IMR-90 (cell line): ENCODE data around the gene GDNF. TPM values are rescaled to one million over a fixed set of nuclear protein-coding genes. Genes with fewer than 3 reads are reported as not detected.

Experiments
- ATAC-seq: fragments of 200-7000 bp; cut with Tn5 transposase; 2 replicates; pipeline ENCODE4 v1.9.1; 2020; ENCODE audit warnings: low read depth, mild to moderate bottlenecking, moderate library complexity
- BruUV-seq: library from RNA; stranded (reverse); fragments of 400-500 nt; replicated peaks from 2 replicates; lab custom pipeline; 2021; lab: Mats Ljungman, UMichigan
- CTCF ChIA-PET: fragments of 300-600 bp; formaldehyde crosslinking; extraction: SDS; loops from one replicate; lab custom pipeline; 2021; ENCODE audit warnings: antibody characterized with exemption; lab: Yijun Ruan, JAX
- POLR2A ChIA-PET: fragments of 300-600 bp; sonication (Branson Sonifier 250); formaldehyde crosslinking; loops from one replicate; lab custom pipeline; 2022; ENCODE audit warnings: antibody characterized with exemption; ENCODE audit not compliant: unreplicated experiment; lab: Charles Lee
- DNase-seq: peaks from one replicate; pipeline ENCODE4 v3.0.0; 2013
- H2AFZ ChIP-seq: replicated peaks from 2 replicates; pipeline ENCODE3; 2013; ENCODE audit warnings: low read length, mild to moderate bottlenecking; ENCODE audit not compliant: poor library complexity
- H2AK5ac ChIP-seq: 2 replicates; pipeline ENCODE4 v1.6.1; 2013; ENCODE audit warnings: low read depth, low read length, inconsistent platforms
- H2AK9ac ChIP-seq: replicated peaks from 2 replicates; pipeline ENCODE3; 2013; ENCODE audit warnings: mild to moderate bottlenecking, low read depth, low read length, moderate library complexity; ENCODE audit not compliant: poor library complexity
- H2BK120ac ChIP-seq: 2 replicates; pipeline ENCODE4 v1.6.1; 2013; ENCODE audit warnings: low read depth, low read length, inconsistent platforms
- H2BK15ac ChIP-seq: 3 replicates; pipeline ENCODE4 v1.6.1; 2013; ENCODE audit warnings: low read depth, low read length, inconsistent platforms
- H2BK20ac ChIP-seq: 2 replicates; pipeline ENCODE4 v1.6.1; 2013; ENCODE audit warnings: low read depth, mild to moderate bottlenecking, inconsistent platforms, low read length, moderate library complexity
- H2BK5ac ChIP-seq: 2 replicates; pipeline ENCODE4 v1.6.1; 2013; ENCODE audit warnings: mild to moderate bottlenecking, low read depth, low read length, inconsistent platforms; ENCODE audit not compliant: poor library complexity, severe bottlenecking
- H3K14ac ChIP-seq: replicated peaks from 2 replicates; pipeline ENCODE4 v1.6.1; 2013; ENCODE audit warnings: low read depth, low read length, inconsistent platforms
- H3K18ac ChIP-seq: 2 replicates; pipeline ENCODE4 v1.6.1; 2013; ENCODE audit warnings: low read depth, low read length, control low read depth
- H3K23ac ChIP-seq: 2 replicates; pipeline ENCODE4 v1.6.1; 2013; ENCODE audit warnings: low read depth, low read length, inconsistent platforms
- H3K27ac ChIP-seq: 2 replicates; pipeline ENCODE4 v1.5.1; 2013; ENCODE audit warnings: mild to moderate bottlenecking, control low read depth, low read length; ENCODE audit not compliant: insufficient read depth
- H3K27me3 ChIP-seq: 2 replicates; pipeline ENCODE4 v1.6.1; 2013; ENCODE audit warnings: low read length; ENCODE audit not compliant: control insufficient read depth, insufficient read depth
- H3K36me3 ChIP-seq: 2 replicates; pipeline ENCODE4 v1.6.1; 2013; ENCODE audit warnings: low read length, mixed read lengths; ENCODE audit not compliant: control insufficient read depth, insufficient read depth
- H3K4ac ChIP-seq: 2 replicates; pipeline ENCODE4 v1.6.1; 2013; ENCODE audit warnings: low read depth, low read length, inconsistent platforms
- H3K4me1 ChIP-seq: 2 replicates; pipeline ENCODE4 v1.6.1; 2013; ENCODE audit warnings: low read length, mixed read lengths; ENCODE audit not compliant: control insufficient read depth, insufficient read depth
- H3K4me2 ChIP-seq: 2 replicates; pipeline ENCODE4 v1.6.1; 2013; ENCODE audit warnings: low read depth, mild to moderate bottlenecking, control low read depth, low read length, moderate library complexity
- H3K4me3 ChIP-seq: 2 replicates; pipeline ENCODE4 v1.5.1; 2013; ENCODE audit warnings: low read depth, mild to moderate bottlenecking, control low read depth, low read length, moderate library complexity; ENCODE audit not compliant: insufficient read depth
- H3K56ac ChIP-seq: 2 replicates; pipeline ENCODE4 v1.6.1; 2013; ENCODE audit warnings: low read length, inconsistent platforms; ENCODE audit not compliant: insufficient read depth; ENCODE audit errors: extremely low read depth
- H3K79me1 ChIP-seq, 2 experiments: 2 replicates each; pipeline ENCODE4 v1.6.1; 2013; ENCODE audit warnings: low read length in 2 of 2, inconsistent platforms in 1 of 2, low read depth in 1 of 2
- H3K9ac ChIP-seq: 2 replicates; pipeline ENCODE4 v1.6.1; 2013; ENCODE audit warnings: low read depth, low read length, control low read depth
- H3K9me1 ChIP-seq: 2 replicates; pipeline ENCODE4 v1.6.1; 2013; ENCODE audit warnings: low read length, inconsistent platforms; ENCODE audit not compliant: insufficient read depth
- H3K9me3 ChIP-seq: 2 replicates; pipeline ENCODE4 v1.6.1; 2013; ENCODE audit warnings: low read length; ENCODE audit not compliant: control insufficient read depth, insufficient read depth
- H4K20me1 ChIP-seq: 2 replicates; pipeline ENCODE4 v1.6.1; 2013; ENCODE audit warnings: low read length, inconsistent platforms; ENCODE audit not compliant: insufficient read depth
- H4K5ac ChIP-seq: 2 replicates; pipeline ENCODE4 v1.6.1; 2013; ENCODE audit warnings: mild to moderate bottlenecking, low read depth, low read length, control low read depth
- H4K8ac ChIP-seq, 2 experiments: 2 replicates each; pipeline ENCODE4 v1.6.1; 2013; ENCODE audit warnings: low read depth in 2 of 2, low read length in 2 of 2, control low read depth in 1 of 2, inconsistent platforms in 1 of 2
- H4K91ac ChIP-seq: 2 replicates; pipeline ENCODE4 v1.6.1; 2013; ENCODE audit warnings: low read depth, low read length, inconsistent platforms; ENCODE audit not compliant: insufficient read depth
- BHLHE40 ChIP-seq: fragments of 150-350 bp; IDR thresholded peaks from 2 replicates; pipeline ENCODE4 v1.6.1; 2016; ENCODE audit warnings: mild to moderate bottlenecking, low read depth, low read length
- CHD1 ChIP-seq: IDR thresholded peaks from 2 replicates; pipeline ENCODE4 v1.6.1; 2012; ENCODE audit warnings: low read depth, low read length, improper control_type of control experiment
- CTCF ChIP-seq: conservative IDR thresholded peaks from 2 replicates; pipeline ENCODE4 v1.5.1; 2012; ENCODE audit warnings: mild to moderate bottlenecking, low read depth, low read length, improper control_type of control experiment
- MAZ ChIP-seq: IDR thresholded peaks from 2 replicates; pipeline ENCODE4 v1.6.1; 2012; ENCODE audit warnings: low read depth, mild to moderate bottlenecking, low read length, improper control_type of control experiment, moderate library complexity, borderline replicate concordance
- NFE2L2 ChIP-seq: fragments of 150-350 bp; IDR thresholded peaks from 2 replicates; pipeline ENCODE4 v1.6.1; 2016; ENCODE audit warnings: low read depth, mild to moderate bottlenecking, low read length
- POLR2A ChIP-seq: IDR thresholded peaks from 2 replicates; pipeline ENCODE4 v1.6.1; 2012; ENCODE audit warnings: mild to moderate bottlenecking, low read depth, low read length
- RFX5 ChIP-seq: IDR thresholded peaks from 2 replicates; pipeline ENCODE4 v1.8.0; 2012; ENCODE audit warnings: low read depth, mild to moderate bottlenecking, low read length, moderate library complexity
- SMC3 ChIP-seq: fragments of 150-350 bp; IDR thresholded peaks from 2 replicates; pipeline ENCODE4 v1.6.1; 2016; ENCODE audit warnings: low read depth, mild to moderate bottlenecking, antibody characterized with exemption, low read length, moderate library complexity
- WGBS, 2 experiments: methylation state at CpG; one replicate each; pipeline versions ENCODE4 v1.1.5 to v1.1.7; 2013; ENCODE audit warnings: missing lambda C conversion rate in 2 of 2; ENCODE audit not compliant: insufficient read length in 1 of 2; ENCODE audit errors: extremely low coverage in 2 of 2; 5-methylcytosine and 5-hydroxymethylcytosine counted together
- dilution Hi-C: fragments of 300-500 bp; cut with HindIII; formaldehyde crosslinking; loops from one replicate; pipeline ENCODE4 v1.14.3; 2018; ENCODE audit warnings: low sequenced_read_pairs; ENCODE audit not compliant: unreplicated experiment
- in situ Hi-C: fragments of 300-500 bp; cut with MboI; formaldehyde crosslinking; loops from 3 replicates; pipeline ENCODE4 v1.14.3; 2019; ENCODE audit warnings: low sequenced_read_pairs, inconsistent platforms, mixed read lengths
- intact Hi-C: fragments of 100-400 bp; cut with micrococcal nuclease; formaldehyde crosslinking; loops from 2 replicates; pipeline ENCODE4 v1.10.0; 2022
- polyA plus RNA-seq, 3 experiments: library from polyadenylated mRNA; depleted of rRNA; stranded (reverse); fragments of >200 nt; gene quantifications; 2 replicates each; pipeline ENCODE4 v1.2.3, GENCODE V29; 2012; ENCODE audit warnings: low replicate concordance in 1 of 3
- total RNA-seq: library from RNA; depleted of rRNA; stranded (reverse); fragments of >200 nt; gene quantifications from 2 replicates; pipeline ENCODE4 v1.2.3, GENCODE V29; 2012

The GDNF gene
- total and polyA plus RNA-seq, 2 of the 4 experiments (the other 2 are of a cell fraction), result 0.18 to 0.82 TPM

- 86% methylated on average over 1 of the region's 2 CpGs; no CpG with 5 or more reads in 1 of the 2 experiments for WGBS, 2 experiments
- no peak overlapping the region for H3K4me3 ChIP-seq
- no peak overlapping the region for H3K4me2 ChIP-seq
- no peak for TF ChIP-seq MAZ
- TF ChIP-seq CHD1, result no peak
- no peak for TF ChIP-seq SMC3
- TF ChIP-seq POLR2A, result no peak
- no peak for TF ChIP-seq RFX5
- no peak for TF ChIP-seq BHLHE40
- TF ChIP-seq NFE2L2, result no peak
- no peak for TF ChIP-seq CTCF
- H4K8ac ChIP-seq, result no peak overlapping the region
- H3K14ac ChIP-seq, result no peak overlapping the region
- H3K4ac ChIP-seq, result no peak overlapping the region
- intact Hi-C loops (no loop called here), dilution Hi-C loops (no loop called here), in situ Hi-C loops (no loop called here)
- no TSS peak for BruUV-seq
- H3K4me1 ChIP-seq, result no peaks in the 10 kb centered on the region
- no peaks in the 10 kb centered on the region for H3K36me3 ChIP-seq
- DNase-seq, result no peak
- ChIA-PET CTCF (interaction anchor here (0.7 kb wide), 1 partner anchor 12 kb away, joined by 3 read pairs; no protein-coding TSS in a partner anchor), POLR2A (no interaction called here)
- H3K9me3 ChIP-seq, result no peaks in the 10 kb centered on the region
- no peak overlapping the region for H3K27ac ChIP-seq
- no peak for ATAC-seq
- no peak overlapping the region for H2AFZ ChIP-seq
- H4K5ac ChIP-seq, result no peak overlapping the region
- H4K20me1 ChIP-seq, result no peaks in the 10 kb centered on the region
- H2BK15ac ChIP-seq, result no peak overlapping the region
- H2AK5ac ChIP-seq, result no peak overlapping the region
- H3K79me1 ChIP-seq, result no peaks in the 10 kb centered on the region
- H2BK20ac ChIP-seq, result no peak overlapping the region
- H2BK5ac ChIP-seq, result no peak overlapping the region
- H2BK120ac ChIP-seq, result no peak overlapping the region
- no peak overlapping the region for H3K9ac ChIP-seq
- H2AK9ac ChIP-seq, result no peak overlapping the region
- no peaks in the 10 kb centered on the region for H3K9me1 ChIP-seq
- no peak overlapping the region for H3K23ac ChIP-seq
- H3K18ac ChIP-seq, result no peak overlapping the region
- H4K91ac ChIP-seq, result no peak overlapping the region
- no peaks in the 10 kb centered on the region for H3K27me3 ChIP-seq
- H3K56ac ChIP-seq, result no peak overlapping the region
Measured at GRCh38 chr5:37801521-37801920, 38.3 kb downstream of the GDNF start.
